ENCODE data around the gene GPRC5B.

GPRC5B gene

DNA sequence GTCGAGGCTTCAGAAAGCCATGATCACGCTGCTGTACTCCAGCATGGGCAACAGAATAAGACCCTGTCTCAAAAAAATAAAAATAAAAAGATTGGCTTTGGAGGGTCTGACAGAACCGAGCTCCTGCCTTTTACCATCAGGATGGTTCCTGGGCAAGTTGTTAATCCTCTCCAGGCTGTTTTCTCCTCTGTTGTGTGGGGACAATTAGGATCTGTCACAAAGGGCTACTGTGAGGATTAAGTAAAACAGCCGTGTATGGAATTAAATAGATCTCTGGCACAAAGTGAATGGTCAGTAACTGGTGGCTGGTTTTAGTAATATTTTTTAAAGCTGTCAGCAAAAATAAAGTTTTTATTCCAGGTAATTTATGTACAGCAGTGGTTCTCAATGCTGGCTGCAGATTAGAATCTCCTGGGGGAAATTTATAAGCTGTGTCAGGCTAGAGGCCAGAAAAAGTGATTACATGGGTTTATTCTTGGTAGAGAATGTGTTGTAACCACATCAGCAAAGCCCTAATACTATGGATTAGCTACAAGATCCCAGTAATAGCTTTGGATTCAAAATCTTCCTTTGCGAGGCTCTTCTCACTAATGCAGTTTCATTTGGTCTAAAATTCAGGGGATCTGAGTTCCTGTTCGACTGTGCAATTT, 47.2 kb downstream of the GPRC5B start:
- no peaks in the 10 kb centered on the region for H3K9me3 ChIP-seq (ENCODE audit: control insufficient read depth, low read length)
- DNase-seq: no peak
- H3K4me1 ChIP-seq (ENCODE audit: control insufficient read depth, insufficient read depth, low read length, poor library complexity, severe bottlenecking): no peaks in the 10 kb centered on the region
- H3K36me3 ChIP-seq (ENCODE audit: control insufficient read depth, insufficient read depth, low read length): no peaks in the 10 kb centered on the region
- H3K4me3 ChIP-seq (ENCODE audit: insufficient read depth, low read depth, low read length, poor library complexity, severe bottlenecking): no peak overlapping the region
- H3K27me3 ChIP-seq (replicated peaks; ENCODE audit: control insufficient read depth, insufficient read depth, low read length, poor library complexity, severe bottlenecking): no peaks in the 10 kb centered on the region
- no peak overlapping the region for H3K27ac ChIP-seq (ENCODE audit: insufficient read depth, low read length, poor library complexity, severe bottlenecking)

DNA sequence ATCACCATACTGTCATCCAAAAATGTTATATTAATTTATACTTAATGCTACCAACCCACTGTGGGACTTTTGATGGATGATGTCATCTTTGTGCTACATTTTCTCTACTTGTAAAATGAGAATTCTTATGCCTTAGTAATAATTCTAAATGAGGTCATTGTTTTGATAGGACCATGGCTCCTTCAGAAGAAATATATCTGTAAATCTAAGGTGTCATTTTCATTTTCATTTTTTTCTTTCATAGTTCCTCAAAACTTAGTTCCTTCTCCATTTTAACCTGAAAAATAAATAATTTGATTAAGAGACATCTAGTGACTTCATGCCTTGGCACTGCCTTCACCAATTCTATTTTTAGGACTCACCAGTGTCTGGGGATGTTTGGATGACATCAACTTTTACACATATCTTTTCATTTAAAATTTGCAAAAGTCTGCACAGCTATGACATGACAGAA, 48.7 kb downstream of the GPRC5B start:
- no peak overlapping the region for H3K4me3 ChIP-seq (ENCODE audit: insufficient read depth, low read depth, low read length, poor library complexity, severe bottlenecking)
- no peaks in the 10 kb centered on the region for H3K9me3 ChIP-seq (ENCODE audit: control insufficient read depth, low read length)
- no peaks in the 10 kb centered on the region for H3K36me3 ChIP-seq (ENCODE audit: control insufficient read depth, insufficient read depth, low read length)
- no peaks in the 10 kb centered on the region for H3K27me3 ChIP-seq (replicated peaks; ENCODE audit: control insufficient read depth, insufficient read depth, low read length, poor library complexity, severe bottlenecking)
- DNase-seq: no peak
- H3K4me1 ChIP-seq (ENCODE audit: control insufficient read depth, insufficient read depth, low read length, poor library complexity, severe bottlenecking): no peaks in the 10 kb centered on the region
- H3K27ac ChIP-seq (ENCODE audit: insufficient read depth, low read length, poor library complexity, severe bottlenecking): no peak overlapping the region

DNA sequence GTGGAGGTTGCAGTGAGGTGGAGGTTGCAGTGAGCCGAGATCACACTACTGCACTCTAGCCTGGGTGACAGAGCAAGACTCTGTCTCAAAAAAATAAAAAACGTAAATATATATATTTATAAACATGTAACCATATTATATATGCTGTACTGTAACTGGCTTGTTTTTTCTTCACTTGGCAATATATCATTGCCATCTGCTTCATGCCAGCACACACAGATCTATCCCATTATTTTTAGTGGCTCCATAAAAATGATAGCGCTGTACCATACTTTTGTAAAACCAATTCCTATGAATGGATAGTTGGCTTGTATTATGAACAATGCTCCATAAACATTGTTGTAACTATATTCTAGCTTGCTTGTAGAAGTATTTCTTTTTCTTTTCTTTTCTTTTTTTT, 49.5 kb downstream of the GPRC5B start:
- Histone ChIP-seq H3K9me3 (ENCODE audit: control insufficient read depth, low read length) (no peaks in the 10 kb centered on the region), H3K4me3 (ENCODE audit: insufficient read depth, low read depth, low read length, poor library complexity, severe bottlenecking) (no peak overlapping the region), H3K4me1 (ENCODE audit: control insufficient read depth, insufficient read depth, low read length, poor library complexity, severe bottlenecking) (no peaks in the 10 kb centered on the region), H3K27me3 (replicated peaks; ENCODE audit: control insufficient read depth, insufficient read depth, low read length, poor library complexity, severe bottlenecking) (no peaks in the 10 kb centered on the region), H3K27ac (ENCODE audit: insufficient read depth, low read length, poor library complexity, severe bottlenecking) (no peak overlapping the region), H3K36me3 (ENCODE audit: control insufficient read depth, insufficient read depth, low read length) (no peaks in the 10 kb centered on the region)
- no peak for DNase-seq

GRCh38 chr16:19833581-19833980, 51.1 kb downstream of the GPRC5B start:
- Histone ChIP-seq H3K4me1 (ENCODE audit: control insufficient read depth, insufficient read depth, low read length, poor library complexity, severe bottlenecking) (no peaks in the 10 kb centered on the region), H3K27ac (ENCODE audit: insufficient read depth, low read length, poor library complexity, severe bottlenecking) (no peak overlapping the region), H3K9me3 (ENCODE audit: control insufficient read depth, low read length) (no peaks in the 10 kb centered on the region), H3K27me3 (replicated peaks; ENCODE audit: control insufficient read depth, insufficient read depth, low read length, poor library complexity, severe bottlenecking) (no peaks in the 10 kb centered on the region), H3K4me3 (ENCODE audit: insufficient read depth, low read depth, low read length, poor library complexity, severe bottlenecking) (no peak overlapping the region), H3K36me3 (ENCODE audit: control insufficient read depth, insufficient read depth, low read length) (no peaks in the 10 kb centered on the region)
- DNase-seq: no peak

- no peak overlapping the region for H3K27ac ChIP-seq (ENCODE audit: insufficient read depth, low read length, poor library complexity, severe bottlenecking)
- no peaks in the 10 kb centered on the region for H3K4me1 ChIP-seq (ENCODE audit: control insufficient read depth, insufficient read depth, low read length, poor library complexity, severe bottlenecking)
- no peaks in the 10 kb centered on the region for H3K27me3 ChIP-seq (replicated peaks; ENCODE audit: control insufficient read depth, insufficient read depth, low read length, poor library complexity, severe bottlenecking)
- H3K9me3 ChIP-seq (ENCODE audit: control insufficient read depth, low read length): no peaks in the 10 kb centered on the region
- H3K36me3 ChIP-seq (ENCODE audit: control insufficient read depth, insufficient read depth, low read length): no peaks in the 10 kb centered on the region
- H3K4me3 ChIP-seq (ENCODE audit: insufficient read depth, low read depth, low read length, poor library complexity, severe bottlenecking): no peak overlapping the region
- DNase-seq: no peak
Measured at GRCh38 chr16:19833176-19833575, 51.5 kb downstream of the GPRC5B start.

- Histone ChIP-seq H3K36me3 (ENCODE audit: control insufficient read depth, insufficient read depth, low read length) (no peaks in the 10 kb centered on the region), H3K4me3 (ENCODE audit: insufficient read depth, low read depth, low read length, poor library complexity, severe bottlenecking) (no peak overlapping the region), H3K9me3 (ENCODE audit: control insufficient read depth, low read length) (no peaks in the 10 kb centered on the region), H3K4me1 (ENCODE audit: control insufficient read depth, insufficient read depth, low read length, poor library complexity, severe bottlenecking) (no peaks in the 10 kb centered on the region), H3K27me3 (replicated peaks; ENCODE audit: control insufficient read depth, insufficient read depth, low read length, poor library complexity, severe bottlenecking) (no peaks in the 10 kb centered on the region), H3K27ac (ENCODE audit: insufficient read depth, low read length, poor library complexity, severe bottlenecking) (no peak overlapping the region)
- no peak for DNase-seq
Measured at GRCh38 chr16:19831678-19832077, 53.0 kb downstream of the GPRC5B start.

GRCh38 chr16:19830902-19831560, 53.6 kb downstream of the GPRC5B start:
- H3K4me3 ChIP-seq (ENCODE audit: insufficient read depth, low read depth, low read length, poor library complexity, severe bottlenecking): no peak overlapping the region
- no peaks in the 10 kb centered on the region for H3K36me3 ChIP-seq (ENCODE audit: control insufficient read depth, insufficient read depth, low read length)
- H3K9me3 ChIP-seq (ENCODE audit: control insufficient read depth, low read length): no peaks in the 10 kb centered on the region
- no peak overlapping the region for H3K27ac ChIP-seq (ENCODE audit: insufficient read depth, low read length, poor library complexity, severe bottlenecking)
- H3K27me3 ChIP-seq (replicated peaks; ENCODE audit: control insufficient read depth, insufficient read depth, low read length, poor library complexity, severe bottlenecking): no peaks in the 10 kb centered on the region
- no peaks in the 10 kb centered on the region for H3K4me1 ChIP-seq (ENCODE audit: control insufficient read depth, insufficient read depth, low read length, poor library complexity, severe bottlenecking)
- no peak for DNase-seq

- DNase-seq: no peak
- no peaks in the 10 kb centered on the region for H3K36me3 ChIP-seq (ENCODE audit: control insufficient read depth, insufficient read depth, low read length)
- no peaks in the 10 kb centered on the region for H3K9me3 ChIP-seq (ENCODE audit: control insufficient read depth, low read length)
- no peaks in the 10 kb centered on the region for H3K4me1 ChIP-seq (ENCODE audit: control insufficient read depth, insufficient read depth, low read length, poor library complexity, severe bottlenecking)
- H3K27me3 ChIP-seq (replicated peaks; ENCODE audit: control insufficient read depth, insufficient read depth, low read length, poor library complexity, severe bottlenecking): no peaks in the 10 kb centered on the region
- no peak overlapping the region for H3K4me3 ChIP-seq (ENCODE audit: insufficient read depth, low read depth, low read length, poor library complexity, severe bottlenecking)
- no peak overlapping the region for H3K27ac ChIP-seq (ENCODE audit: insufficient read depth, low read length, poor library complexity, severe bottlenecking)
Measured at GRCh38 chr16:19829844-19830692, 54.6 kb downstream of the GPRC5B start.

- no peaks in the 10 kb centered on the region for H3K9me3 ChIP-seq (ENCODE audit: control insufficient read depth, low read length)
- no peaks in the 10 kb centered on the region for H3K36me3 ChIP-seq (ENCODE audit: control insufficient read depth, insufficient read depth, low read length)
- no peaks in the 10 kb centered on the region for H3K4me1 ChIP-seq (ENCODE audit: control insufficient read depth, insufficient read depth, low read length, poor library complexity, severe bottlenecking)
- H3K27ac ChIP-seq (ENCODE audit: insufficient read depth, low read length, poor library complexity, severe bottlenecking): no peak overlapping the region
- no peak for DNase-seq
- H3K4me3 ChIP-seq (ENCODE audit: insufficient read depth, low read depth, low read length, poor library complexity, severe bottlenecking): no peak overlapping the region
- no peaks in the 10 kb centered on the region for H3K27me3 ChIP-seq (replicated peaks; ENCODE audit: control insufficient read depth, insufficient read depth, low read length, poor library complexity, severe bottlenecking)
Measured at GRCh38 chr16:19824216-19824615, 60.4 kb downstream of the GPRC5B start.

DNA sequence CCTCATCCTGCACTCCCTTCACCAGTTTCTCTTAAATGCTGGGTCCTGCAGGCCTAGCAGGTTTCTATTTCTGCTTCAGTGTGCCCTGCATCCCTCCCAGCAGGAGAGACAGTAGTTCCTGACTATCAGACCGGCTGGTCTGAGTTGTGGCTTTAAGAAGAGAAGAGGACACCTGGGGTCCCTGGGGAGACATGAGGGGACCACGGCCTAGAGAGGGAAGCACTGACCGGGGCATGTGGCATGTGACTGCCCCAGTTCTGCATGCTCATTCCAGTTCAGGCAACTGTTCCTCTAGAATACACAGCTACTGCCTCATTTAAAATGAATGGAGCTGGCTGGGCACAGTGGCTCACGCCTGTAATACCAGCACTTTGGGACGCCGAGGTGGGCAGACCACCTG, 61.3 kb downstream of the GPRC5B start:
- Histone ChIP-seq H3K4me1 (ENCODE audit: control insufficient read depth, insufficient read depth, low read length, poor library complexity, severe bottlenecking) (no peaks in the 10 kb centered on the region), H3K9me3 (ENCODE audit: control insufficient read depth, low read length) (no peaks in the 10 kb centered on the region), H3K27ac (ENCODE audit: insufficient read depth, low read length, poor library complexity, severe bottlenecking) (no peak overlapping the region), H3K36me3 (ENCODE audit: control insufficient read depth, insufficient read depth, low read length) (no peaks in the 10 kb centered on the region), H3K27me3 (replicated peaks; ENCODE audit: control insufficient read depth, insufficient read depth, low read length, poor library complexity, severe bottlenecking) (no peaks in the 10 kb centered on the region), H3K4me3 (ENCODE audit: insufficient read depth, low read depth, low read length, poor library complexity, severe bottlenecking) (no peak overlapping the region)
- DNase-seq: no peak

Data from effector memory CD4-positive, alpha-beta T cell (primary cell).